Keratinocyte (primary cell): ENCODE measurements around the gene MEIS2. TPM values are rescaled to one million over a fixed set of nuclear protein-coding genes. Genes with fewer than 3 reads are reported as not detected.

ENCODE experiments used
- DNase-seq: peaks from one replicate; pipeline ENCODE4 v3.0.0-alpha.2; 2011; ENCODE audit warnings: low read depth, missing footprints, low spot score
- FAIRE-seq: peaks from 2 replicates; lab custom pipeline; 2011; peaks lifted over from hg19 to GRCh38; lab: Jason Lieb, UNC
- H2AFZ ChIP-seq: 2 replicates; pipeline ENCODE4 v1.6.0; 2012; ENCODE audit warnings: low read length, control low read depth, inconsistent platforms; ENCODE audit not compliant: control insufficient read depth
- H3K27ac ChIP-seq: 2 replicates; pipeline ENCODE4 v1.5.1; 2011; ENCODE audit warnings: low read length; ENCODE audit not compliant: control insufficient read depth, insufficient read depth
- H3K27me3 ChIP-seq: 3 replicates; pipeline ENCODE4 v1.6.0; 2011; ENCODE audit warnings: low read length; ENCODE audit not compliant: control insufficient read depth, insufficient read depth; ENCODE audit errors: extremely low read depth
- H3K36me3 ChIP-seq, 2 experiments: 2 replicates in 1 of 2; 3 replicates in 1 of 2; pipeline ENCODE4 v1.5.1; 2011; ENCODE audit warnings: low read length in 2 of 2, mild to moderate bottlenecking in 1 of 2; ENCODE audit not compliant: control insufficient read depth in 2 of 2, insufficient read depth in 2 of 2; ENCODE audit errors: extremely low read depth in 1 of 2
- H3K4me1 ChIP-seq: 3 replicates; pipeline ENCODE4 v1.5.1; 2011; ENCODE audit warnings: low read length; ENCODE audit not compliant: control insufficient read depth, insufficient read depth; ENCODE audit errors: extremely low read depth
- H3K4me2 ChIP-seq: 3 replicates; pipeline ENCODE4 v1.6.0; 2011; ENCODE audit warnings: low read depth, low read length; ENCODE audit not compliant: control insufficient read depth, insufficient read depth; ENCODE audit errors: extremely low read depth
- H3K4me3 ChIP-seq, 3 experiments: fragments of 200-600 bp in 1 of 3; sonication (generic) in 1 of 3; 2 replicates in 2 of 3; 3 replicates in 1 of 3; pipeline ENCODE4 v1.5.1; 2011 to 2016; ENCODE audit warnings: low read length in 3 of 3, mild to moderate bottlenecking in 3 of 3, control low read depth in 2 of 3, inconsistent platforms in 1 of 3, low read depth in 1 of 3, mixed read lengths in 1 of 3, mixed run types in 1 of 3, moderate library complexity in 1 of 3; ENCODE audit not compliant: control insufficient read depth in 2 of 3, insufficient read depth in 2 of 3; ENCODE audit errors: extremely low read depth in 1 of 3
- H3K79me2 ChIP-seq: 2 replicates; pipeline ENCODE4 v1.6.0; 2012; ENCODE audit warnings: low read length; ENCODE audit not compliant: control insufficient read depth, insufficient read depth
- H3K9ac ChIP-seq: 3 replicates; pipeline ENCODE4 v1.6.0; 2011; ENCODE audit warnings: low read length; ENCODE audit not compliant: control insufficient read depth, insufficient read depth; ENCODE audit errors: extremely low read depth
- H3K9me1 ChIP-seq: 3 replicates; pipeline ENCODE4 v1.6.0; 2011; ENCODE audit warnings: low read length; ENCODE audit not compliant: control insufficient read depth, insufficient read depth; ENCODE audit errors: extremely low read depth
- H3K9me3 ChIP-seq: 2 replicates; pipeline ENCODE4 v1.5.1; 2012; ENCODE audit warnings: low read depth, low read length; ENCODE audit not compliant: control insufficient read depth
- H4K20me1 ChIP-seq: 3 replicates; pipeline ENCODE4 v1.6.0; 2011; ENCODE audit warnings: low read length; ENCODE audit not compliant: control insufficient read depth, insufficient read depth; ENCODE audit errors: extremely low read depth
- EZH2 ChIP-seq: IDR thresholded peaks from one replicate; pipeline ENCODE4 v1.6.1; 2012; ENCODE audit warnings: inconsistent platforms, mild to moderate bottlenecking, low read length, moderate library complexity
- dilution Hi-C: fragments of 300-500 bp; cut with MboI; formaldehyde crosslinking; loops from one replicate; pipeline ENCODE4 v1.7.0; 2020; ENCODE audit warnings: low sequenced_read_pairs; ENCODE audit not compliant: extremely low pct_ligation_motif_present
- polyA plus RNA-seq, 5 experiments: library from polyadenylated mRNA; depleted of rRNA in 3 of 5; stranded (reverse) in 3 of 5; stranded (forward) in 1 of 5; unstranded in 1 of 5; fragments of >200 nt; gene quantifications; 1 replicate in 1 of 5; 2 replicates in 3 of 5; 3 replicates in 1 of 5; pipeline versions ENCODE4 v1.2.1 to v1.2.3, GENCODE V29; 2011 to 2012; ENCODE audit warnings: missing spikeins in 2 of 5, low read depth in 1 of 5, low replicate concordance in 1 of 5
- TF ChIP-seq, protein P1 (sequence below), 3 experiments: IDR thresholded peaks in 1 of 3; conservative IDR thresholded peaks in 1 of 3; optimal IDR thresholded peaks in 1 of 3; 2 replicates in 2 of 3; 3 replicates in 1 of 3; pipeline versions ENCODE3 to v1.5.1; 2011; ENCODE audit warnings: low read length in 3 of 3, mild to moderate bottlenecking in 3 of 3, moderate library complexity in 2 of 3, control low read depth in 1 of 3, inconsistent platforms in 1 of 3; ENCODE audit not compliant: insufficient read depth in 2 of 3; ENCODE audit errors: extremely low read depth in 1 of 3

MEIS2 gene
- polyA plus RNA-seq, 1 donor (not counting 4 experiments of a cell fraction or from before 2014, with no cell fraction given): 11.4 TPM

GRCh38 chr15:37071134-37071533 is 29.2 kb downstream of the MEIS2 start:
- Histone ChIP-seq H3K4me3 (no peak overlapping the region), H3K36me3 (no peaks in the 10 kb centered on the region), H3K9me1 (no peaks in the 10 kb centered on the region), H3K9me3 (no peaks in the 10 kb centered on the region), H3K27me3 (no peaks in the 10 kb centered on the region), H4K20me1 (no peaks in the 10 kb centered on the region), H3K79me2 (no peaks in the 10 kb centered on the region), H2AFZ (no peak overlapping the region), H3K4me1 (no peaks in the 10 kb centered on the region), H3K9ac (no peak overlapping the region), H3K27ac (no peak overlapping the region), H3K4me2 (no peak overlapping the region)
- dilution Hi-C loops: no loop called here
- FAIRE-seq (no peak), DNase-seq (no peak)
- no peak for TF ChIP-seq EZH2
- TF ChIP-seq, protein P1, sequence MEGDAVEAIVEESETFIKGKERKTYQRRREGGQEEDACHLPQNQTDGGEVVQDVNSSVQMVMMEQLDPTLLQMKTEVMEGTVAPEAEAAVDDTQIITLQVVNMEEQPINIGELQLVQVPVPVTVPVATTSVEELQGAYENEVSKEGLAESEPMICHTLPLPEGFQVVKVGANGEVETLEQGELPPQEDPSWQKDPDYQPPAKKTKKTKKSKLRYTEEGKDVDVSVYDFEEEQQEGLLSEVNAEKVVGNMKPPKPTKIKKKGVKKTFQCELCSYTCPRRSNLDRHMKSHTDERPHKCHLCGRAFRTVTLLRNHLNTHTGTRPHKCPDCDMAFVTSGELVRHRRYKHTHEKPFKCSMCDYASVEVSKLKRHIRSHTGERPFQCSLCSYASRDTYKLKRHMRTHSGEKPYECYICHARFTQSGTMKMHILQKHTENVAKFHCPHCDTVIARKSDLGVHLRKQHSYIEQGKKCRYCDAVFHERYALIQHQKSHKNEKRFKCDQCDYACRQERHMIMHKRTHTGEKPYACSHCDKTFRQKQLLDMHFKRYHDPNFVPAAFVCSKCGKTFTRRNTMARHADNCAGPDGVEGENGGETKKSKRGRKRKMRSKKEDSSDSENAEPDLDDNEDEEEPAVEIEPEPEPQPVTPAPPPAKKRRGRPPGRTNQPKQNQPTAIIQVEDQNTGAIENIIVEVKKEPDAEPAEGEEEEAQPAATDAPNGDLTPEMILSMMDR (optimal IDR thresholded peaks at IDR 0.05 in 1 of 3, IDR thresholded peaks at IDR 0.05 in 1 of 3, conservative IDR thresholded peaks at IDR 0.05 in 1 of 3; ENCODE audit: extremely low read depth in 1 of 3, insufficient read depth in 2 of 3, low read length in 3 of 3): no peak

- Histone ChIP-seq H3K27me3 (no peaks in the 10 kb centered on the region), H3K36me3 (no peaks in the 10 kb centered on the region), H3K4me3 (no peak overlapping the region), H2AFZ (no peak overlapping the region), H3K4me1 (no peaks in the 10 kb centered on the region), H3K27ac (no peak overlapping the region), H3K4me2 (no peak overlapping the region), H3K9me1 (no peaks in the 10 kb centered on the region), H4K20me1 (no peaks in the 10 kb centered on the region), H3K9ac (no peak overlapping the region), H3K79me2 (no peaks in the 10 kb centered on the region), H3K9me3 (no peaks in the 10 kb centered on the region)
- DNase-seq (no peak), FAIRE-seq (no peak)
- dilution Hi-C loops: no loop called here
- TF ChIP-seq, protein P1 (optimal IDR thresholded peaks at IDR 0.05 in 1 of 3, IDR thresholded peaks at IDR 0.05 in 1 of 3, conservative IDR thresholded peaks at IDR 0.05 in 1 of 3; ENCODE audit: extremely low read depth in 1 of 3, insufficient read depth in 2 of 3, low read length in 3 of 3): no peak
Observed at GRCh38 chr15:37070686-37071085, 29.7 kb downstream of the MEIS2 start.
